ENCODE measurements around the gene SRXN1.
"Not testable (repeated sequence)": the region's sequence is repeated elsewhere in the genome, so short reads cannot be mapped to it uniquely, and the experiment has no call there.

SRXN1 gene

GRCh38 chr20:653590-654416 is 803 bp upstream of the SRXN1 start:
- DNase-seq, result no peak

GRCh38 chr20:652615-653109 is 338 bp downstream of the SRXN1 start:
- DNase-seq, result peak in 1 of 2 experiments; percentile 57

GRCh38 chr20:651713-652614 is 1.0 kb downstream of the SRXN1 start:
- no peak for DNase-seq

GRCh38 chr20:650954-651353 is 2.0 kb downstream of the SRXN1 start:
- no peak for DNase-seq

GRCh38 chr20:650281-650680 is 2.7 kb downstream of the SRXN1 start:
- DNase-seq, result no peak

GRCh38 chr20:647479-648019 is 5.5 kb downstream of the SRXN1 start:
- no peak for DNase-seq

- DNase-seq, result no peak
Observed at GRCh38 chr20:646868-647233, 6.1 kb downstream of the SRXN1 start.

GRCh38 chr20:646107-646867 is 6.7 kb downstream of the SRXN1 start:
- no peak for DNase-seq

GRCh38 chr20:645318-646106 is 7.5 kb downstream of the SRXN1 start:
- DNase-seq, result peak; percentile 32 to 64

- DNase-seq, result no peak
Observed at GRCh38 chr20:644692-645317, 8.2 kb downstream of the SRXN1 start.

- DNase-seq, result no peak
Observed at GRCh38 chr20:642398-643174, 10.4 kb downstream of the SRXN1 start.

GRCh38 chr20:642013-642397 is 11.0 kb downstream of the SRXN1 start:
- not testable (repeated sequence) for DNase-seq

GRCh38 chr20:641516-641875 is 11.5 kb downstream of the SRXN1 start:
- DNase-seq, result no peak

- DNase-seq, result no peak
Observed at GRCh38 chr20:640674-641515, 12.1 kb downstream of the SRXN1 start.

- DNase-seq, result no peak
Observed at GRCh38 chr20:638579-638978, 14.4 kb downstream of the SRXN1 start.

- DNase-seq, result no peak
Observed at GRCh38 chr20:637559-637958, 15.4 kb downstream of the SRXN1 start.

GRCh38 chr20:635893-636338 is 17.1 kb downstream of the SRXN1 start:
- no peak for DNase-seq

GRCh38 chr20:635028-635892 is 17.7 kb downstream of the SRXN1 start:
- DNase-seq, result no peak

Measured in NCI-H2081 (cell line).